Neural progenitor cell (in vitro differentiated cells): Measurements from ENCODE around the gene GLUL. TPM values are rescaled to one million over a fixed set of nuclear protein-coding genes. Genes with fewer than 3 reads are reported as not detected.

Experiments
- DNase-seq: peaks from one replicate; pipeline ENCODE4 v3.0.0-alpha.2; 2016; ENCODE audit warnings: low spot score
- H2AFZ ChIP-seq: fragments of 200-600 bp; sonication (generic); replicated peaks from 2 replicates; pipeline ENCODE4 v1.6.1; 2016; ENCODE audit warnings: antibody characterized with exemption
- H3F3A ChIP-seq: fragments of 200-600 bp; sonication (generic); 2 replicates; pipeline ENCODE4 v1.6.1; 2016; ENCODE audit warnings: antibody characterized with exemption, low read depth
- H3K27ac ChIP-seq: fragments of 200-600 bp; sonication (generic); 2 replicates; pipeline ENCODE4 v1.5.1; 2016; ENCODE audit warnings: mild to moderate bottlenecking
- H3K27me3 ChIP-seq: fragments of 200-600 bp; sonication (generic); 2 replicates; pipeline ENCODE4 v1.6.1; 2016; ENCODE audit warnings: mild to moderate bottlenecking, moderate library complexity
- H3K36me3 ChIP-seq: fragments of 200-600 bp; sonication (generic); 2 replicates; pipeline ENCODE4 v1.5.1; 2016
- H3K4me1 ChIP-seq: fragments of 200-600 bp; sonication (generic); 2 replicates; pipeline ENCODE4 v1.6.1; 2016; ENCODE audit warnings: mixed run types
- H3K4me2 ChIP-seq: fragments of 200-600 bp; sonication (generic); 2 replicates; pipeline ENCODE4 v1.6.1; 2016
- H3K4me3 ChIP-seq: fragments of 200-600 bp; sonication (generic); 2 replicates; pipeline ENCODE4 v1.5.1; 2016
- H3K79me2 ChIP-seq: fragments of 200-600 bp; sonication (generic); 2 replicates; pipeline ENCODE4 v1.6.1; 2016; ENCODE audit warnings: low read depth
- H3K9ac ChIP-seq: fragments of 200-600 bp; sonication (generic); 2 replicates; pipeline ENCODE4 v1.6.1; 2016
- H3K9me3 ChIP-seq: fragments of 200-600 bp; sonication (generic); 2 replicates; pipeline ENCODE4 v1.5.1; 2016; ENCODE audit warnings: low read depth
- H4K20me1 ChIP-seq: fragments of 200-600 bp; sonication (generic); 2 replicates; pipeline ENCODE4 v1.6.1; 2016; ENCODE audit warnings: low read depth
- H3K27ac Mint-ChIP-seq: 3 replicates; pipeline ENCODE4 v1.8.0; 2021; ENCODE audit warnings: mixed read lengths
- H3K27me3 Mint-ChIP-seq: 2 replicates; pipeline ENCODE4 v1.8.0; 2022; ENCODE audit warnings: low read depth, mild to moderate bottlenecking, inconsistent platforms, moderate library complexity, mixed read lengths; ENCODE audit not compliant: insufficient read depth
- H3K36me3 Mint-ChIP-seq: 3 replicates; pipeline ENCODE4 v1.8.0; 2021; ENCODE audit warnings: mixed read lengths
- H3K4me1 Mint-ChIP-seq: 3 replicates; pipeline ENCODE4 v1.8.0; 2021; ENCODE audit warnings: mixed read lengths
- H3K4me3 Mint-ChIP-seq: 3 replicates; pipeline ENCODE4 v1.8.0; 2021; ENCODE audit warnings: mild to moderate bottlenecking, moderate library complexity, mixed read lengths
- H3K9me3 Mint-ChIP-seq: 3 replicates; pipeline ENCODE4 v1.8.0; 2020; ENCODE audit warnings: mixed read lengths
- EZH2 ChIP-seq: fragments of 200-600 bp; sonication (generic); IDR thresholded peaks from 2 replicates; pipeline ENCODE4 v1.6.1; 2017; ENCODE audit warnings: antibody characterized with exemption, mild to moderate bottlenecking, moderate library complexity
- EZH2phosphoT487 ChIP-seq: fragments of 200-600 bp; sonication (generic); IDR thresholded peaks from 2 replicates; pipeline ENCODE4 v1.6.1; 2017; ENCODE audit warnings: antibody characterized with exemption
- total RNA-seq: library from RNA; depleted of rRNA; stranded (reverse); fragments of >200 nt; gene quantifications from 2 replicates; pipeline ENCODE4 v1.2.3, GENCODE V29; 2015; ENCODE audit warnings: low replicate concordance
- TF ChIP-seq, protein P1 (sequence below): fragments of 200-600 bp; sonication (generic); IDR thresholded peaks from 2 replicates; pipeline ENCODE4 v1.5.1; 2017; ENCODE audit warnings: antibody characterized with exemption, mild to moderate bottlenecking

Gene GLUL
- total RNA-seq, 1 donor from 2014 or later: 428 TPM

DNA sequence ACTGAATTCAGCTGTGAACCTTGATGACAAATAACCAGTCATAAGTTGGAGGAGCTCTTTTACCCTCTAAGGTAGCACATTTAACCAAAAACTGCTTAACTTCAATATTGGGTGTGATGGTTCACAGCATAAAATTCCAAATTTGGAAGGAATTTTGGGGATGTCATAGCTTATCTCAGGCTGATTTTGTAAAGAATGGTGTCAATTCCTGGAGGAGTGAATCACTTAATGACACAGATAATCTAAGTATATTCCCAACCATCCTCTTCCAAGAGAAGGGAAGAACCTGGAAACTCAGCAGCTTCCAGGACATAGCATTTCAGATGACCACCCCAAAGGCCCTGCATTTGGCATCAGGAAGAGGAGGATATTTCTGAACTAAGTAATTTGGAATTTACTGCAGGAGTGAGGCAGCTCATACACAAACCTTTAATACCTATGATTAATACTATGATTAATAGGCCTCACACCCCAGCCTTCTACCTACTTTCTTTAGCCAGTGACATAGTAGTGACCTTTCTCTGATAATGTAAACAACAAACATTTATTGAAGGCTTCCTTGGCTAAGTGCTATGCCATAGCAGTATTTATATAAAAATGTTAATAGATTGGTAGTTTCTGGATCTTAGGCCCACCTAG, 14.5 kb downstream of the GLUL start:
- no peaks in the 10 kb centered on the region for H3K27me3 ChIP-seq
- no peaks in the 10 kb centered on the region for H3K79me2 ChIP-seq
- H2AFZ ChIP-seq: no peak overlapping the region
- H3K4me2 ChIP-seq: no peak overlapping the region
- Mint-ChIP-seq H3K4me1 (no peaks in the 10 kb centered on the region), H3K9me3 (no peaks in the 10 kb centered on the region), H3K27me3 (no peaks in the 10 kb centered on the region), H3K4me3 (no peak overlapping the region), H3K27ac (no peak overlapping the region), H3K36me3 (peaks cover 8% of the 10 kb centered on the region)
- H3K4me3 ChIP-seq: no peak overlapping the region
- no peak for DNase-seq
- H3F3A ChIP-seq: peaks cover 27% of the 10 kb centered on the region
- H3K27ac ChIP-seq: no peak overlapping the region
- no peaks in the 10 kb centered on the region for H3K9me3 ChIP-seq
- H3K36me3 ChIP-seq: no peaks in the 10 kb centered on the region
- H4K20me1 ChIP-seq: peaks cover 20% of the 10 kb centered on the region
- no peak overlapping the region for H3K9ac ChIP-seq
- H3K4me1 ChIP-seq: no peaks in the 10 kb centered on the region
- no peak for TF ChIP-seq EZH2
- TF ChIP-seq EZH2phosphoT487: no peak
- TF ChIP-seq, protein P1, sequence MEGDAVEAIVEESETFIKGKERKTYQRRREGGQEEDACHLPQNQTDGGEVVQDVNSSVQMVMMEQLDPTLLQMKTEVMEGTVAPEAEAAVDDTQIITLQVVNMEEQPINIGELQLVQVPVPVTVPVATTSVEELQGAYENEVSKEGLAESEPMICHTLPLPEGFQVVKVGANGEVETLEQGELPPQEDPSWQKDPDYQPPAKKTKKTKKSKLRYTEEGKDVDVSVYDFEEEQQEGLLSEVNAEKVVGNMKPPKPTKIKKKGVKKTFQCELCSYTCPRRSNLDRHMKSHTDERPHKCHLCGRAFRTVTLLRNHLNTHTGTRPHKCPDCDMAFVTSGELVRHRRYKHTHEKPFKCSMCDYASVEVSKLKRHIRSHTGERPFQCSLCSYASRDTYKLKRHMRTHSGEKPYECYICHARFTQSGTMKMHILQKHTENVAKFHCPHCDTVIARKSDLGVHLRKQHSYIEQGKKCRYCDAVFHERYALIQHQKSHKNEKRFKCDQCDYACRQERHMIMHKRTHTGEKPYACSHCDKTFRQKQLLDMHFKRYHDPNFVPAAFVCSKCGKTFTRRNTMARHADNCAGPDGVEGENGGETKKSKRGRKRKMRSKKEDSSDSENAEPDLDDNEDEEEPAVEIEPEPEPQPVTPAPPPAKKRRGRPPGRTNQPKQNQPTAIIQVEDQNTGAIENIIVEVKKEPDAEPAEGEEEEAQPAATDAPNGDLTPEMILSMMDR: no peak

DNA sequence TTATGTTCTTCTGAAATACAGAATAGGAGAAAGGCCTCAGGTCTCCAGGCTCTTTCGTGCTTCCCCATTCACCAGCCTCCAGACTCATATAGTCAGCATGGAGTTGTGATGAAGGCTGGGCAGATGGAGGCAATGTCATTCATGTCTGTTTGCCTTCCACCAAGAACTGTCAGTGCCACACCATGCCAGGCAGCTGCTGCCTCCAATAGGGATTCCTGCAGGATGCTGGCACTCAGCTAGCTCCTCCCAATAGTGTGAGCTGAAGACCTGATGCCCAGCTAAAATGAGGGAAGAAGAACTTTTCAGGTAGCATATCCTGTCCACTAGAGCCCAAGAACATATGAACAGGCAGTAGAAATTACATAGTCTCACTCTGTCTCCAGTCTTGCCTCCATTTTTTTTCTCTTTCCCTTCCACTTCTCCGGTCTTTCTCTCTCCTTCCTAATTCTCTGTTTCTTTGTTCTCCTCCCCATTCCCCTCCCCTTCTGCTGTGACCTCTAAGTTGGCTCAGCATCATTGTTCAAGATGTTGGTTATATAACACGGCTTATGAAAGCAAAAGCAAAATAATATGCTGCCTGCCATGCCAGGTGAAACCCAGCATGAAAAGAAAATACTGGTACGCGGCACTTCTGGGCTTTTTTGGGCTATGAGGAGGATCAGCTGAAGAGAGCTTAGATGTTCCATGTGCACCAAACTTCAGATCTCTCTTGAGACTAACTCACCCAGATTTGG, 17.3 kb downstream of the GLUL start:
- no peaks in the 10 kb centered on the region for H3K36me3 Mint-ChIP-seq
- no peaks in the 10 kb centered on the region for H3K27me3 Mint-ChIP-seq

DNA sequence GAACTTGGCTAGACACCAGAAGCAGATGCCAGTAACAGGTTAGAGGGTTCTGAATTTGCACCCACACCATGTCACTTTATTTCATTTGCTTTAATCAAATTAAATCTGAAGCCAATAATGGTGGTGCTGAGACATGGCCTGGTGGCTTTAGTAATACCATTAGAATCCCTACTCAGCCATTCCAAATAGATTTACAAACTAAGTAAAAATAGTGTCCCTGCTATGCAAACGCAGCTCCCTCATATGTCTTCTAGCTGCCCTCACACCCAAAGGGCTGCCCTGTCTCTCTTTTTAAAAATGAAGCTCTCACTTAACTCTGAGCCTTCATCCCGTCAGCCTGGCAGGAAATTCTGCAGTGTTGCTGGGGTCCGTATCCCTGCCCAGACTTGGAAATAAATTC, 21.1 kb downstream of the GLUL start:
- no peaks in the 10 kb centered on the region for H3K4me1 Mint-ChIP-seq
- Histone ChIP-seq H3K4me1 (peaks cover 5% of the 10 kb centered on the region), H3K4me2 (no peak overlapping the region), H4K20me1 (no peaks in the 10 kb centered on the region), H3K9ac (no peak overlapping the region), H3K36me3 (no peaks in the 10 kb centered on the region), H3K27me3 (no peaks in the 10 kb centered on the region), H3F3A (no peaks in the 10 kb centered on the region), H3K4me3 (no peak overlapping the region), H2AFZ (no peak overlapping the region), H3K79me2 (no peaks in the 10 kb centered on the region), H3K27ac (no peak overlapping the region), H3K9me3 (no peaks in the 10 kb centered on the region)
- no peaks in the 10 kb centered on the region for H3K36me3 Mint-ChIP-seq
- H3K4me3 Mint-ChIP-seq: no peak overlapping the region
- TF ChIP-seq, protein P1: no peak
- TF ChIP-seq EZH2phosphoT487: no peak
- TF ChIP-seq EZH2: no peak
- no peak for DNase-seq
- no peaks in the 10 kb centered on the region for H3K9me3 Mint-ChIP-seq
- no peak overlapping the region for H3K27ac Mint-ChIP-seq
- H3K27me3 Mint-ChIP-seq: no peaks in the 10 kb centered on the region

More for the DNA sequence above, 17.3 kb downstream of the GLUL start:
- Histone ChIP-seq H3K79me2 (no peaks in the 10 kb centered on the region), H3K4me2 (no peak overlapping the region), H3F3A (peaks cover 1% of the 10 kb centered on the region), H3K27me3 (no peaks in the 10 kb centered on the region), H3K36me3 (no peaks in the 10 kb centered on the region), H4K20me1 (no peaks in the 10 kb centered on the region), H3K9me3 (no peaks in the 10 kb centered on the region), H3K9ac (no peak overlapping the region), H2AFZ (no peak overlapping the region), H3K27ac (no peak overlapping the region), H3K4me3 (no peak overlapping the region), H3K4me1 (peaks cover 5% of the 10 kb centered on the region)
- no peak for DNase-seq
- no peaks in the 10 kb centered on the region for H3K9me3 Mint-ChIP-seq
- no peak for TF ChIP-seq EZH2
- TF ChIP-seq, protein P1: no peak
- no peaks in the 10 kb centered on the region for H3K4me1 Mint-ChIP-seq
- no peak overlapping the region for H3K4me3 Mint-ChIP-seq
- no peak overlapping the region for H3K27ac Mint-ChIP-seq
